Kidney (tissue), 14 donors: ENCODE measurements around the gene CELF5. TPM values are rescaled to one million over a fixed set of nuclear protein-coding genes. Genes with fewer than 3 reads are reported as not detected.

ENCODE experiments used
- DNase-seq, 5 donors: peaks; one replicate each; pipeline ENCODE4 v3.0.0-alpha.2; 2013 to 2020
- FAIRE-seq: peaks from 2 replicates; lab custom pipeline; 2012; peaks lifted over from hg19 to GRCh38; lab: Jason Lieb, UNC
- H3K27ac ChIP-seq, 2 donors: one replicate each; pipeline ENCODE4 v1.7.0; 2013; ENCODE audit warnings: low read depth in 2 of 2, low read length in 2 of 2, inconsistent platforms in 1 of 2
- H3K27me3 ChIP-seq: one replicate; pipeline ENCODE4 v1.7.1; 2013; ENCODE audit warnings: low read length, inconsistent platforms; ENCODE audit not compliant: control insufficient read depth, insufficient read depth
- H3K36me3 ChIP-seq, 3 donors: one replicate each; pipeline versions ENCODE4 v1.7.0 to v1.7.1; 2013; ENCODE audit warnings: low read length in 3 of 3, control low read depth in 1 of 3, inconsistent platforms in 1 of 3; ENCODE audit not compliant: insufficient read depth in 3 of 3, control insufficient read depth in 2 of 3
- H3K4me1 ChIP-seq, 3 donors: one replicate each; pipeline versions ENCODE4 v1.7.0 to v1.7.1; 2013; ENCODE audit warnings: low read length in 3 of 3, inconsistent platforms in 1 of 3, low read depth in 1 of 3; ENCODE audit not compliant: control insufficient read depth in 2 of 3, insufficient read depth in 2 of 3
- H3K4me3 ChIP-seq, 3 donors: one replicate each; pipeline versions ENCODE4 v1.7.0 to v1.8.1; 2013; ENCODE audit warnings: low read length in 3 of 3, control low read depth in 1 of 3, inconsistent platforms in 1 of 3
- H3K9ac ChIP-seq, 3 donors: one replicate each; pipeline versions ENCODE4 v1.7.0 to v1.7.1; 2013; ENCODE audit warnings: low read length in 3 of 3, control low read depth in 1 of 3, inconsistent platforms in 1 of 3
- H3K9me3 ChIP-seq, 3 donors: one replicate each; pipeline versions ENCODE4 v1.7.0 to v1.7.1; 2013; ENCODE audit warnings: low read length in 3 of 3, control low read depth in 1 of 3, inconsistent platforms in 1 of 3; ENCODE audit not compliant: control insufficient read depth in 2 of 3, insufficient read depth in 1 of 3
- CTCF ChIP-seq: IDR thresholded peaks from 3 replicates; pipeline ENCODE4 v1.5.1; 2012; ENCODE audit warnings: mild to moderate bottlenecking, moderate library complexity, borderline replicate concordance; ENCODE audit not compliant: insufficient read depth; ENCODE audit errors: extremely low read depth
- intact Hi-C: fragments of 100-400 bp; cut with DNase I; formaldehyde crosslinking; loops from one replicate; pipeline ENCODE4 v1.11.1; 2022
- polyA plus RNA-seq: library from polyadenylated mRNA; stranded (reverse); fragments of 350-450 nt; fragmentation: Illumina TruSeq; extraction: RNeasy Lipid Tissue Mini Kit (QIAGEN cat#74804); gene quantifications from one replicate; pipeline ENCODE4 v1.2.3, GENCODE V29; 2014; ENCODE audit warnings: low read depth, low replicate concordance; ENCODE audit not compliant: insufficient read depth
- total RNA-seq: library from RNA; stranded (reverse); fragmentation: NEBNext Ultra II Directional; extraction: Animal tissue kit (Norgen Biotek cat#: 25700); gene quantifications from one replicate; pipeline ENCODE4 v1.2.1, GENCODE V29; 2021
- donor health status: control.
- donor health status: control.
- donor health status: control.
- donor health status: control.
- donor health status: control.
- donor health status: DM: yes; HTN: yes; CAD: no.
- donor health status: Normal renal cell carcinoma (clear cell type).

CELF5 gene
- total and polyA plus RNA-seq, 2 donors from 2014 or later: 0.15 to 0.38 TPM

- Histone ChIP-seq H3K36me3 (no peaks in the 10 kb centered on the region), H3K4me1 (no peaks in the 10 kb centered on the region), H3K9ac (no peak overlapping the region), H3K27me3 (no peaks in the 10 kb centered on the region), H3K4me3 (no peak overlapping the region), H3K9me3 (peaks cover 0 to 9% (median 0%) of the 10 kb centered on the region in 3 donors), H3K27ac (no peak overlapping the region)
- intact Hi-C loops: no loop called here
- TF ChIP-seq CTCF: no peak
- FAIRE-seq: no peak
- no peak for DNase-seq
Observed at GRCh38 chr19:3253270-3253669, 28.8 kb downstream of the CELF5 start.

- H3K9me3 ChIP-seq: peaks cover 0 to 9% (median 0%) of the 10 kb centered on the region in 3 donors
- no peak for TF ChIP-seq CTCF
- no peak overlapping the region for H3K9ac ChIP-seq
- FAIRE-seq (no peak), DNase-seq (no peak)
- no peaks in the 10 kb centered on the region for H3K4me1 ChIP-seq
- intact Hi-C loops: no loop called here
- no peaks in the 10 kb centered on the region for H3K36me3 ChIP-seq
- no peaks in the 10 kb centered on the region for H3K27me3 ChIP-seq
- no peak overlapping the region for H3K4me3 ChIP-seq
- no peak overlapping the region for H3K27ac ChIP-seq
Observed at GRCh38 chr19:3254520-3254919, 30.1 kb downstream of the CELF5 start.

GRCh38 chr19:3257071-3257470, 32.6 kb downstream of the CELF5 start:
- Histone ChIP-seq H3K4me1 (no peaks in the 10 kb centered on the region), H3K36me3 (no peaks in the 10 kb centered on the region), H3K9me3 (peaks cover 0 to 9% (median 0%) of the 10 kb centered on the region in 3 donors), H3K9ac (no peak overlapping the region), H3K27ac (no peak overlapping the region), H3K4me3 (no peak overlapping the region), H3K27me3 (no peaks in the 10 kb centered on the region)
- TF ChIP-seq CTCF: no peak
- DNase-seq (no peak), FAIRE-seq (no peak)
- intact Hi-C loops: no loop called here

GRCh38 chr19:3262362-3262761, 37.9 kb downstream of the CELF5 start:
- intact Hi-C loops: no loop called here
- H3K4me3 ChIP-seq: no peak overlapping the region
- no peaks in the 10 kb centered on the region for H3K36me3 ChIP-seq
- H3K27ac ChIP-seq: no peak overlapping the region
- H3K27me3 ChIP-seq: no peaks in the 10 kb centered on the region
- TF ChIP-seq CTCF: no peak
- no peak overlapping the region for H3K9ac ChIP-seq
- FAIRE-seq: no peak
- no peak for DNase-seq
- no peaks in the 10 kb centered on the region for H3K4me1 ChIP-seq
- H3K9me3 ChIP-seq: no peaks in the 10 kb centered on the region
